GM19238 (cell line): ENCODE data around the gene EN2.
A peak's percentile ranks its signal among the peaks of the same experiment; 100 is the strongest.

ENCODE experiments used
- DNase-seq: peaks from one replicate; pipeline ENCODE4 v3.0.0; 2011; ENCODE audit warnings: low spot score; ENCODE audit not compliant: insufficient read length

Gene EN2

GRCh38 chr7:155486783-155487508, 29.0 kb downstream of the EN2 start:
- no peak for DNase-seq

- no peak for DNase-seq
Observed at GRCh38 chr7:155487509-155488482, 29.9 kb downstream of the EN2 start.

- DNase-seq: no peak
Observed at GRCh38 chr7:155488483-155489127, 30.7 kb downstream of the EN2 start.

GRCh38 chr7:155489158-155489840, 31.4 kb downstream of the EN2 start:
- no peak for DNase-seq

GRCh38 chr7:155489862-155490696, 32.1 kb downstream of the EN2 start:
- no peak for DNase-seq

GRCh38 chr7:155490697-155491628, 33.0 kb downstream of the EN2 start:
- DNase-seq: peak; percentile 77

- no peak for DNase-seq
Observed at GRCh38 chr7:155491812-155492211, 33.9 kb downstream of the EN2 start.

GRCh38 chr7:155493744-155494538, 36.0 kb downstream of the EN2 start:
- DNase-seq: no peak

- no peak for DNase-seq
Observed at GRCh38 chr7:155494551-155494950, 36.6 kb downstream of the EN2 start.

- no peak for DNase-seq
Observed at GRCh38 chr7:155495440-155496248, 37.7 kb downstream of the EN2 start.

- DNase-seq: no peak
Observed at GRCh38 chr7:155496267-155497005, 38.5 kb downstream of the EN2 start.

GRCh38 chr7:155497149-155497901, 39.4 kb downstream of the EN2 start:
- no peak for DNase-seq

GRCh38 chr7:155505422-155505793, 47.5 kb downstream of the EN2 start:
- DNase-seq: no peak

- DNase-seq: no peak
Observed at GRCh38 chr7:155506854-155507337, 49.0 kb downstream of the EN2 start.

GRCh38 chr7:155507576-155507975, 49.6 kb downstream of the EN2 start:
- DNase-seq: no peak
